Measurements from ENCODE around the gene TBC1D13. TPM values are rescaled to one million over a fixed set of nuclear protein-coding genes. Genes with fewer than 3 reads are reported as not detected.

Gene TBC1D13
- total and polyA plus RNA-seq, 2 of the 13 experiments (the other 11 are each of a cell fraction or from before 2014, with no cell fraction given) = 17.9 to 19.7 TPM

- TF ChIP-seq, protein P1, sequence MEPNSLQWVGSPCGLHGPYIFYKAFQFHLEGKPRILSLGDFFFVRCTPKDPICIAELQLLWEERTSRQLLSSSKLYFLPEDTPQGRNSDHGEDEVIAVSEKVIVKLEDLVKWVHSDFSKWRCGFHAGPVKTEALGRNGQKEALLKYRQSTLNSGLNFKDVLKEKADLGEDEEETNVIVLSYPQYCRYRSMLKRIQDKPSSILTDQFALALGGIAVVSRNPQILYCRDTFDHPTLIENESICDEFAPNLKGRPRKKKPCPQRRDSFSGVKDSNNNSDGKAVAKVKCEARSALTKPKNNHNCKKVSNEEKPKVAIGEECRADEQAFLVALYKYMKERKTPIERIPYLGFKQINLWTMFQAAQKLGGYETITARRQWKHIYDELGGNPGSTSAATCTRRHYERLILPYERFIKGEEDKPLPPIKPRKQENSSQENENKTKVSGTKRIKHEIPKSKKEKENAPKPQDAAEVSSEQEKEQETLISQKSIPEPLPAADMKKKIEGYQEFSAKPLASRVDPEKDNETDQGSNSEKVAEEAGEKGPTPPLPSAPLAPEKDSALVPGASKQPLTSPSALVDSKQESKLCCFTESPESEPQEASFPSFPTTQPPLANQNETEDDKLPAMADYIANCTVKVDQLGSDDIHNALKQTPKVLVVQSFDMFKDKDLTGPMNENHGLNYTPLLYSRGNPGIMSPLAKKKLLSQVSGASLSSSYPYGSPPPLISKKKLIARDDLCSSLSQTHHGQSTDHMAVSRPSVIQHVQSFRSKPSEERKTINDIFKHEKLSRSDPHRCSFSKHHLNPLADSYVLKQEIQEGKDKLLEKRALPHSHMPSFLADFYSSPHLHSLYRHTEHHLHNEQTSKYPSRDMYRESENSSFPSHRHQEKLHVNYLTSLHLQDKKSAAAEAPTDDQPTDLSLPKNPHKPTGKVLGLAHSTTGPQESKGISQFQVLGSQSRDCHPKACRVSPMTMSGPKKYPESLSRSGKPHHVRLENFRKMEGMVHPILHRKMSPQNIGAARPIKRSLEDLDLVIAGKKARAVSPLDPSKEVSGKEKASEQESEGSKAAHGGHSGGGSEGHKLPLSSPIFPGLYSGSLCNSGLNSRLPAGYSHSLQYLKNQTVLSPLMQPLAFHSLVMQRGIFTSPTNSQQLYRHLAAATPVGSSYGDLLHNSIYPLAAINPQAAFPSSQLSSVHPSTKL (CRISPR knock-in tag; IDR thresholded peaks at IDR 0.05) = peak; percentile 66; the same call in 1 of the 2 replicates
- no peak for TF ChIP-seq ZNF552 (CRISPR knock-in tag; IDR thresholded peaks at IDR 0.05; ENCODE audit: borderline replicate concordance)
- TF ChIP-seq THYN1 (CRISPR knock-in tag; IDR thresholded peaks at IDR 0.05; ENCODE audit: borderline replicate concordance, low read depth) = no peak
- TF ChIP-seq BORCS8-MEF2B (CRISPR knock-in tag; IDR thresholded peaks at IDR 0.05) = peak; percentile 86
- no peak for TF ChIP-seq ZNF496 (CRISPR knock-in tag; IDR thresholded peaks at IDR 0.05; ENCODE audit: insufficient replicate concordance)
- no peak for TF ChIP-seq HNRNPL (IDR thresholded peaks at IDR 0.05; ENCODE audit: low read depth, low read length)
- TF ChIP-seq HOXA3 (CRISPR knock-in tag; IDR thresholded peaks at IDR 0.05) = peak; percentile 92; the same call in 1 of the 2 replicates
- TF ChIP-seq ZNF816 (CRISPR knock-in tag; IDR thresholded peaks at IDR 0.05; ENCODE audit: borderline replicate concordance) = no peak
- no peak for TF ChIP-seq ZNF570 (CRISPR knock-in tag; IDR thresholded peaks at IDR 0.05; ENCODE audit: borderline replicate concordance)
- no peak for TF ChIP-seq HOXA9 (CRISPR knock-in tag; IDR thresholded peaks at IDR 0.05; ENCODE audit: borderline replicate concordance)
- TF ChIP-seq SP140L (CRISPR knock-in tag; IDR thresholded peaks at IDR 0.05; ENCODE audit: borderline replicate concordance) = no peak
- TF ChIP-seq, protein P2, sequence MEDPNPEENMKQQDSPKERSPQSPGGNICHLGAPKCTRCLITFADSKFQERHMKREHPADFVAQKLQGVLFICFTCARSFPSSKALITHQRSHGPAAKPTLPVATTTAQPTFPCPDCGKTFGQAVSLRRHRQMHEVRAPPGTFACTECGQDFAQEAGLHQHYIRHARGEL (CRISPR knock-in tag; IDR thresholded peaks at IDR 0.05) = no peak; the same call in 1 of the 2 replicates
- TF ChIP-seq SP5 (CRISPR knock-in tag; IDR thresholded peaks at IDR 0.05; ENCODE audit: borderline replicate concordance, low read depth) = peak; percentile 79
- TF ChIP-seq, protein P3, sequence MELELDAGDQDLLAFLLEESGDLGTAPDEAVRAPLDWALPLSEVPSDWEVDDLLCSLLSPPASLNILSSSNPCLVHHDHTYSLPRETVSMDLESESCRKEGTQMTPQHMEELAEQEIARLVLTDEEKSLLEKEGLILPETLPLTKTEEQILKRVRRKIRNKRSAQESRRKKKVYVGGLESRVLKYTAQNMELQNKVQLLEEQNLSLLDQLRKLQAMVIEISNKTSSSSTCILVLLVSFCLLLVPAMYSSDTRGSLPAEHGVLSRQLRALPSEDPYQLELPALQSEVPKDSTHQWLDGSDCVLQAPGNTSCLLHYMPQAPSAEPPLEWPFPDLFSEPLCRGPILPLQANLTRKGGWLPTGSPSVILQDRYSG (CRISPR knock-in tag; IDR thresholded peaks at IDR 0.05) = 0 out of 2 replicates have a peak, but pooled peaks have one; percentile 51
- TF ChIP-seq JDP2 (CRISPR knock-in tag; IDR thresholded peaks at IDR 0.05; ENCODE audit: borderline replicate concordance) = no peak
- TF ChIP-seq ZNF124 (CRISPR knock-in tag; IDR thresholded peaks at IDR 0.05) = peak; percentile 88; the same call in 1 of the 2 replicates
- peak; percentile 95 for TF ChIP-seq MTF2 (CRISPR knock-in tag; IDR thresholded peaks at IDR 0.05; ENCODE audit: borderline replicate concordance)
- no peak for TF ChIP-seq ZFP82 (CRISPR knock-in tag; IDR thresholded peaks at IDR 0.05; ENCODE audit: borderline replicate concordance)
- TF ChIP-seq, protein P4, sequence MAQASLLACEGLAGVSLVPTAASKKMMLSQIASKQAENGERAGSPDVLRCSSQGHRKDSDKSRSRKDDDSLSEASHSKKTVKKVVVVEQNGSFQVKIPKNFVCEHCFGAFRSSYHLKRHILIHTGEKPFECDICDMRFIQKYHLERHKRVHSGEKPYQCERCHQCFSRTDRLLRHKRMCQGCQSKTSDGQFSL (CRISPR knock-in tag; IDR thresholded peaks at IDR 0.05) = peak; percentile 97
- TF ChIP-seq, protein P5, sequence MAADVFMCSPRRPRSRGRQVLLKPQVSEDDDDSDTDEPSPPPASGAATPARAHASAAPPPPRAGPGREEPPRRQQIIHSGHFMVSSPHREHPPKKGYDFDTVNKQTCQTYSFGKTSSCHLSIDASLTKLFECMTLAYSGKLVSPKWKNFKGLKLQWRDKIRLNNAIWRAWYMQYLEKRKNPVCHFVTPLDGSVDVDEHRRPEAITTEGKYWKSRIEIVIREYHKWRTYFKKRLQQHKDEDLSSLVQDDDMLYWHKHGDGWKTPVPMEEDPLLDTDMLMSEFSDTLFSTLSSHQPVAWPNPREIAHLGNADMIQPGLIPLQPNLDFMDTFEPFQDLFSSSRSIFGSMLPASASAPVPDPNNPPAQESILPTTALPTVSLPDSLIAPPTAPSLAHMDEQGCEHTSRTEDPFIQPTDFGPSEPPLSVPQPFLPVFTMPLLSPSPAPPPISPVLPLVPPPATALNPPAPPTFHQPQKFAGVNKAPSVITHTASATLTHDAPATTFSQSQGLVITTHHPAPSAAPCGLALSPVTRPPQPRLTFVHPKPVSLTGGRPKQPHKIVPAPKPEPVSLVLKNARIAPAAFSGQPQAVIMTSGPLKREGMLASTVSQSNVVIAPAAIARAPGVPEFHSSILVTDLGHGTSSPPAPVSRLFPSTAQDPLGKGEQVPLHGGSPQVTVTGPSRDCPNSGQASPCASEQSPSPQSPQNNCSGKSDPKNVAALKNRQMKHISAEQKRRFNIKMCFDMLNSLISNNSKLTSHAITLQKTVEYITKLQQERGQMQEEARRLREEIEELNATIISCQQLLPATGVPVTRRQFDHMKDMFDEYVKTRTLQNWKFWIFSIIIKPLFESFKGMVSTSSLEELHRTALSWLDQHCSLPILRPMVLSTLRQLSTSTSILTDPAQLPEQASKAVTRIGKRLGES (CRISPR knock-in tag; IDR thresholded peaks at IDR 0.05; ENCODE audit: borderline replicate concordance) = no peak
- TF ChIP-seq MED1 (CRISPR knock-in tag; IDR thresholded peaks at IDR 0.05) = peak; percentile 70
Observed at GRCh38 chr9:128771745-128772519, 15.1 kb upstream of the TBC1D13 start, which contains the start of gene ZER1 (continued).
